NOMO-1 treated with DMSO at 0.1 percent for 48 hours (cell line): ENCODE measurements around the gene ZNF799.
"Not testable (repeated sequence)": the region's sequence is repeated elsewhere in the genome, so short reads cannot be mapped to it uniquely, and the experiment has no call there.

Experiments used
- DNase-seq: peaks from one replicate; lab custom pipeline; 2025; ENCODE audit not compliant: unreplicated experiment; lab: John Stamatoyannopoulos, UW

The ZNF799 gene

DNA sequence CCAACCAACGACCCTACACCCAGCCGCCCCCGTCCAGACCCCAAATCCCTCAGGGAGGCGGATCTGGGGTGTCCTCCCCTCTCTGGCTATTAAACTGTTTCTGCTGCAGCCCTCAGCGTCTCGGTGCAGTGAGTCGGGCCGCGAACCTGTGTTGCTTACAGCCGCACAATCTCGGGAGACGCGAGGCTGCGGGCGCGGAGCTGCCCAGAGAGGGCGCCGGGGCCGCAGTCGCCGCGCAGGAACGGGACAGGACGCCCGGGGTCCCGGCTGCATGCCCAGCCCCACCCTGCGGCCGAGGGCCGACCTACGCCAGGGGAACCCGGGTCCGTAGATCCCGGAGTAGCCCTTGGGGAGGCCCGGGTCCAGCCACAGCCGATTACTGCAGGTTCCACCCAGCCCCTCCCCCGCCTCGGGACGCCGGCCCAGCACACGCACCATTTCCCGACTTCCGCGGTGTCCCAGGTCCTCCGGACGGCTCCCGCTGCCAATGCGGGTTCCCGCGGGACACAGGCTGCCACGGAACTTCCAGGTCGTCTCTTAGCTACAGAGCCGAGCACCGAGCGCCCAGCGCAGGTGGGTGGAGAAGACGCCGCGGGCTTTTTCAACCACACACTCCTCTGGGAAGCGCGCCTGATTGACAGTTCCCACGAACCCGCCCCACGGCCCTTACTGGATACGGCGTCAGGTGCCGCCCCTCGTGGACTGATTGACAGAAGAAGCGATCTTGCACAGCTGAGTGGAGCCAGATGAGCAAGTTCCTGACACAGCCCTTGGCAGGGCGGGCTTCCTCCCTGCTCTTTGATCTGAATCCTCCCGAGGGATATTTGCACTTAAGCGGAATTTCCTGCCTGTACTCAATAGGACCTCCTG lies at the start of gene ZNF799:
Gene ZNF799 (minus strand): TSS at position 639 of the 870 bp plus-strand sequence. CDS start 201 bp downstream, at position 438.
- DNase-seq: peak; percentile 91

DNA sequence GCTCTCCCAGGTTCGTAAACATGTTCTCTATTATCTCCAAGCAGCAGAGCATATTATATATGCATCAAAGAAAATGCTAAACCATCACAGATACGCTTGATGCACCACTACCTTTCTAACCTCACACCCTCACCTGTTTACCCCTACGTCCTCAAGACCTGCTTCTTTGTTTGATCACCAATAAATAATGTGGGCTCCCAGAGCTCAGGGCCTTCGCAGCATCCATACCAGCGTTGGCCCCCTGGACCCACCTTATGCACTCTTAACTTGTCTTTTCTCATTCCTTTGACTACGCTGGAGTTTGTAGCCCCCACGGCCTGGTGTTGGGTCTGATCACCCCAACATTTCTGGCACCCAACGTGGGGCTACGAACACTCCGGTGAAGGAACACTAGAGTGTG lies 49.8 kb upstream of the ZNF799 start:
- DNase-seq: no peak

DNA sequence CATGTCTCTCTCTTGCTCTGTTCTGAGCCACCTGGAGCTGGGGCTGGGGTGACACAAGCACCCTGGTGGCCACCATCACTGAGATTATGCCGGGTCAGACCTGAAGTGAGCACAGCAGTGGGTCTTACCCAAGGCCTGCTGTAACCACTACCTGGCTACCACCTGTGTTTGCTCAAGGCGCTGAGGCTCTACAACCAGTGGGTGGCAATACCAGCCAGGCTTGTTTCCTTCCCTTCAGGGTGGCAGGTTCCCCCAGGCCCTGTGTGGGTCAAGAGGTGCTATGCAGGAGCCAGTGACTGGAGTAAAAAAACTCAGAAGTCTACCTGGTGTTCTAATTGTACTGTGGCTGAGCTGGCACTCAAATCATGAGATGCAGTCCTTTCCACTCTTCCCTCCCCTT lies 47.7 kb upstream of the ZNF799 start:
- DNase-seq: no peak

DNA sequence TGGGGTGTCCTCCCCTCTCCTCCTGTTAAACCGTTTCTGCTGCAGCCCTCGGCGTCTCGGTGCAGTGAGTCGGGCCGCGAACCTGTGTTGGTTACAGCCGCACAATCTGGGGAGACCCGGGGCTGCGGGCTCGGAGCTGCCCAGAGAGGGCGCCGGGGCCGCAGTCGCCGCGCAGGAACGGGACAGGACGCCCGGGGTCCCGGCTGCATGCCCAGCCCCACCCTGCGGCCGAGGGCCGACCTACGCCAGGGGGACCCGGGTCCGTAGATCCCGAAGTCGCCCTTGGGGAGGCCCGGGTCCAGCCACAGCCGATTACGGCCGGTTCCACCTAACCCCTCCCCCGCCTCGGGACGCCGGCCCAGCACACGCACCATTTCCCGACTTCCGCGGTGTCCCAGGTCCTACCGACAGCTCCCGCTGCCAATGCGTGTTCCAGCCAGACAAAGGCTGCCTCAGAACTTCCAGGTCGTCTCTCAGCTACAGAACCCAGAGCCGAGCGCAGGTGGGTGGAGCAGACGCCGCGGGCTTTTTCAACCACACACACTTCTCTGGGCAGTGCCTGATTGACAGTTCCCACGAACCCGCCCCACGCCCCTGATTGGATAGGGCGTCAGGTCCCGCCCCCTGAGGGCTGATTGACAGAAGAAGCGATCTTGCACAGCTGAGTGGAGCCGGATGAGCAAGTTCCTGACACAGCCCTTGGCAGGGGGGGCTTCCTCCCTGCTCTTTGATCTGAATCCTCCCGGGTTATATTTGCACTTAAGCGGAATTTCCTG lies 39.7 kb upstream of the ZNF799 start, which contains the start of gene ZNF443:
Gene ZNF443 (minus strand): TSS at position 481 of the 776 bp plus-strand sequence. CDS start 107 bp downstream, at position 374.
- DNase-seq: peak; percentile 96

GRCh38 chr19:12439686-12440540 lies 38.8 kb upstream of the ZNF799 start:
- not testable (repeated sequence) for DNase-seq

DNA sequence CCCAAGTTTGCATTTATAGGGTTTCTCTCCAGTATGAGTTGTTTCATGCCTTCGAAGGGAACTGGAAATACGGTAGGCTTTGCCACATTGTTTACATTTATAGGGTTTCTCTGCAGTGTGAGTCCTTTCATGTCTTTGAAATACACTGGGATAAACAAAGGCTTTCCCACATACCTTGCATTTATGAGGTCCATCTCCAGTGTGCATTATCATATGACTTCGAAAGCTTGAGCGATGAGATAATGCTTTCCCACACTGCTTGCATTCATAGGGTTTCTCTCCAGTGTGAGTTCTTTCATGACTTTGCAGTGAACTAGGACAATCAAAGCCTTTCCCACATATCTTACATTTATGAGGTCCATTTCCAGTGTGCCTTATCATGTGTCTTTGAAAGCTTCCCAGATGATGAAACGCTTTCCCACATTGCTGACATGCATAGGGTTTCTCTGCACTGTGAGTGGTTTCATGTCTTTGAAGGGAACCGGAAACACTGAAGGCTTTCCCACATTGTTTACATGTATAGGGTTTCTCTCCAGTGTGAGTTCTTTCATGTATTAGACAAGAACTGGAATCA lies 29.7 kb upstream of the ZNF799 start:
- not testable (repeated sequence) for DNase-seq

- no peak for DNase-seq
Observed at GRCh38 chr19:12425888-12426274, 24.8 kb upstream of the ZNF799 start.

- DNase-seq: no peak
Observed at GRCh38 chr19:12425236-12425887, 24.3 kb upstream of the ZNF799 start.

DNA sequence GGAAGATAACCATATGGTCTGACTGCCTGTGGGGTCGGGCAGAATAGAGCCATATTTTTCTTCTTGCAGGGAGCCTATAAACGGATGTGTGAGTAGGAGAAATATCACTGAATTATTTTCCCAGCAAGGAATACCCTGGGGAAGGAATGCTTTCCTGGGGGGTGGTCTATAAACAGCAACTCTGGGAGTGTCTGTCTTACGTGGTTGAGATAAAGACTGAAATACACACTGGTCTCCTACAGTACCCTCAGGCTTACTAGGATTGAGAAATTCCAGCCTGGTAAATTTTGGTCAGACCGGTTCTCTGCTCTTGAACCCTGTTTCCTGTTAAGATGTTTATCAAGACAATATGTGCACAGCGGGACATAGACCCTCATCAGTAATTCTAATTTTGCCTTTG lies 16.2 kb upstream of the ZNF799 start:
- DNase-seq: not testable (repeated sequence)

- DNase-seq: no peak
Observed at GRCh38 chr19:12411893-12412292, 10.8 kb upstream of the ZNF799 start.

- DNase-seq: peak; percentile 9
Observed at GRCh38 chr19:12399901-12400632, 1.0 kb downstream of the ZNF799 start.

DNA sequence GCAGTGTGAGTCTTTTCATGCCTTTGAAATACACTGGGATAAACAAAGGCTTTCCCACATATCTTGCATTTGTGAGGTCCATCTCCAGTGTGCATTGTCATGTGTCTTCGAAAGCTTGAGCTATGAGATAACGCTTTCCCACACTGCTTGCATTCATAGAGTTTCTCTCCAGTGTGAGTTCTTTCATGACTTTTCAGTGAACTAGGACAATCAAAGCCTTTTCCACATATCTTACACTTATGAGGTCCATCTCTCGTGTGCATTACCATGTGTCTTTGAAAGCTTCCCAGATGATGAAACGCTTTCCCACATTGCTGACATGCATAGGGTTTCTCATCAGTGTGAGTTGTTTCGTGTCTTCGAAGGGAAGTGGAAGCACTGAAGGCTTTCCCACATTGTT lies 9.9 kb downstream of the ZNF799 start:
- DNase-seq: not testable (repeated sequence)

GRCh38 chr19:12386365-12386764 lies 14.7 kb downstream of the ZNF799 start:
- DNase-seq: not testable (repeated sequence)

DNA sequence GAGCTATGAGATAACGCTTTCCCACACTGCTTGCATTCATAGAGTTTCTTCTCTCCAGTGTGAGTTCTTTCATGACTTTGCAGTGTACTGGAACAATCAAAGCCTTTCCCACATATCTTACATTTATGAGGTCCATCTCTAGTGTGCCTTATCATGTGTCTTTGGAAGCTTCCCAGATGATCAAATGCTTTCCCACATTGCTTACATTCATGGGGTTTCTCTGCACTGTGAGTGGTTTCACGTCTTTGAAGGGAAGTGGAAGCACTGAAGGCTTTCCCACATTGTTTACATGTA lies 20.7 kb downstream of the ZNF799 start:
- DNase-seq: no peak

- DNase-seq: no peak
Observed at GRCh38 chr19:12379732-12380443, 21.2 kb downstream of the ZNF799 start.

DNA sequence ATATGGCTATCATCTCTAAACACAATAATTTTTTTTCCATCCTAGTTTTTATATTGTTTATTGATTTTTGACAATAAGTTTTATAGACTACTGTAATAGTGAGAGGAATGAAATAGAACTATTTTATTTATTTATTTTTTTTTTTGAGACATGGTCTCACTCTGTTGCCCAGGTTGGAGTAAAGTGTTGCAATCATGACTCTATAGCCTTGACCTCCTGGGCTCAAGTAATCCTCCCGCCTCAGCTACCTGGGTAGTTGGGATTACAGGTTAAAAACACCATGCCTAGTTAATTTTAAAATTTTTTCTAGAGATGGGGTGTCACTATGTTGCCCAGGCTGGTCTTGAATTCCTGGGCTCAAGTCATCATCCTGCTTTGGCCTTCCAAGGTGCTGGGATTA lies 27.0 kb downstream of the ZNF799 start:
- no peak for DNase-seq

DNA sequence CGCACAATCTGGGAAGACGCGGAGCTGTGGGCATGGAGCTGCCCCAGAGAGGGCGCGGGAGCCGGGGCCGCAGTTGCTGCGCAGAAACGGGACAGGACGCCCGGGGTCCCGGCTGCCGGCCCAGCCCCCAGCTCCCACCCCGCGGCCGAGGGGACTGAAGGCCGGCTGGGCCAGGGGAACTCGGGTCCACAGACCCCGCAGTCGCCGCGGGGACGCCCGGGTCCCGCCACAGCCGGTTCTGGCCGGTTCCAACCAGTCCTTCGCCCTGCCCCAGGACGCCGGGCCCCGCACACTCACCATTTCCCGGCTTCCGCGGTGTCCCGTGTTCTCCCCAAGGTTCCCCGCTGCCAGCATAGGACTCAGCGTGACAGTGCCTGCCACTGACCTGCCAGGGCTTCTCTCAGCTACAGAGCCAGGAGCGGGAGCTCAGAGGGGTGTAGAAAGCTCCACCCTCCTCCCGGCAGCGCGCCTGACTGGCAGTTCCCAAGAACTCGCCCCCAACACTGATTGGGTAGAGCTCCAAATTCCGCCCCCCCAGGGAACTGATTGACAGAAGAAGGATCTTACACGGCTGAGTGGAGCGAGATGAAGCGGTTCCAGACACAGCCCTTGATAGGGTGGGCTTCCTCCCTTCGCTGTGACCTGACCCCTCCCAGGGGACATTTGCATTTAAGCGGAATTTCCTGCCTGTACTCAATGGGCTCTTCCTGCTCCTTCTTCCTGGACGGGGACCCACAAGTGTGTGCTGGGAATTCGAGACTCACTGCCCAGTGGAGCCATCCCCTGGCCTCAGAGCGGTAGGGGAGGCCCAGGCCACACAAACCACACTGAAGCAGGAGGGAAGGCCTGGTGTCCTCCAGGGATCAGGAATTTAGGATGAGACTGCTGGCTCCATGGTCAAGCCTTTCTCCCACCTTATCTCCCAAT lies 35.6 kb downstream of the ZNF799 start, which contains the start of gene ZNF442:
Gene ZNF442 (minus strand): TSS at position 448 of the 927 bp plus-strand sequence. CDS start 2,052 bp downstream, outside the sequence.
- DNase-seq: no peak
